Measurements from ENCODE around the gene SERTAD3.
"Not testable (repeated sequence)": the region's sequence is repeated elsewhere in the genome, so short reads cannot be mapped to it uniquely, and the experiment has no call there.

The SERTAD3 gene

GRCh38 chr19:40457953-40458596 is 13.9 kb upstream of the SERTAD3 start:
- DNase-seq: no peak

GRCh38 chr19:40457048-40457447 is 12.9 kb upstream of the SERTAD3 start:
- no peak for DNase-seq

GRCh38 chr19:40453943-40454342 is 9.8 kb upstream of the SERTAD3 start:
- not testable (repeated sequence) for DNase-seq

- no peak for DNase-seq
Observed at GRCh38 chr19:40453151-40453735, 9.1 kb upstream of the SERTAD3 start.

GRCh38 chr19:40452016-40452415 is 7.9 kb upstream of the SERTAD3 start:
- DNase-seq: no peak

GRCh38 chr19:40450664-40451063 is 6.5 kb upstream of the SERTAD3 start:
- no peak for DNase-seq

- DNase-seq: no peak
Observed at GRCh38 chr19:40449506-40449905, 5.4 kb upstream of the SERTAD3 start.

GRCh38 chr19:40446263-40446784 is 2.2 kb upstream of the SERTAD3 start:
- DNase-seq: no peak

- peak; percentile 33 for DNase-seq
Observed at GRCh38 chr19:40445780-40446262, 1.7 kb upstream of the SERTAD3 start.

- DNase-seq: no peak
Observed at GRCh38 chr19:40444825-40445312, 734 bp upstream of the SERTAD3 start.

- peak; percentile 100 for DNase-seq
Observed at GRCh38 chr19:40443131-40443999, 770 bp downstream of the SERTAD3 start.

- DNase-seq: no peak
Observed at GRCh38 chr19:40442328-40443130, 1.6 kb downstream of the SERTAD3 start.

- no peak for DNase-seq
Observed at GRCh38 chr19:40441719-40442253, 2.3 kb downstream of the SERTAD3 start.

- no peak for DNase-seq
Observed at GRCh38 chr19:40438284-40438683, 5.9 kb downstream of the SERTAD3 start.

- peak; percentile 97 for DNase-seq
Observed at GRCh38 chr19:40433391-40434216, 10.5 kb downstream of the SERTAD3 start.

GRCh38 chr19:40432760-40433159 is 11.4 kb downstream of the SERTAD3 start:
- not testable (repeated sequence) for DNase-seq

GRCh38 chr19:40431698-40432097 is 12.4 kb downstream of the SERTAD3 start:
- no peak for DNase-seq

- DNase-seq: not testable (repeated sequence)
Observed at GRCh38 chr19:40430242-40430641, 13.9 kb downstream of the SERTAD3 start.

GRCh38 chr19:40428197-40428596 is 15.9 kb downstream of the SERTAD3 start:
- not testable (repeated sequence) for DNase-seq

- DNase-seq: peak; percentile 100
Observed at GRCh38 chr19:40425450-40426287, 18.5 kb downstream of the SERTAD3 start, which contains the start of gene SERTAD1. SERTAD1 (minus strand) TSS chr19:40425992; CDS start chr19:40423546, 2,446 bp downstream.
